HG03175 (cell line): ENCODE results near the gene USP54.
"Not testable (repeated sequence)": the region's sequence is repeated elsewhere in the genome, so short reads cannot be mapped to it uniquely, and the experiment has no call there.

Experiments used
- ATAC-seq: cut with Tn5 transposase; IDR thresholded peaks from one replicate; pipeline ENCODE4 v1.9.1; 2021; ENCODE audit warnings: mild to moderate bottlenecking, moderate library complexity; ENCODE audit not compliant: unreplicated experiment

Gene USP54

GRCh38 chr10:73591935-73592699 is 975 bp upstream of the USP54 start:
- ATAC-seq, result no peak

GRCh38 chr10:73589563-73590126 is 1.5 kb downstream of the USP54 start:
- ATAC-seq, result no peak

GRCh38 chr10:73588656-73589055 is 2.5 kb downstream of the USP54 start:
- ATAC-seq, result no peak

GRCh38 chr10:73586583-73586984 is 4.6 kb downstream of the USP54 start:
- no peak for ATAC-seq

GRCh38 chr10:73585327-73585726 is 5.8 kb downstream of the USP54 start:
- ATAC-seq, result no peak

- no peak for ATAC-seq
These were observed 6.4 kb downstream of the USP54 start for GRCh38 chr10:73584737-73585136.

GRCh38 chr10:73581918-73582317 is 9.2 kb downstream of the USP54 start:
- no peak for ATAC-seq

GRCh38 chr10:73578927-73579326 is 12.2 kb downstream of the USP54 start:
- not testable (repeated sequence) for ATAC-seq

GRCh38 chr10:73577788-73578187 is 13.4 kb downstream of the USP54 start:
- no peak for ATAC-seq

GRCh38 chr10:73576890-73577591 is 14.1 kb downstream of the USP54 start:
- ATAC-seq, result no peak

- ATAC-seq, result no peak
These were observed 14.8 kb downstream of the USP54 start for GRCh38 chr10:73576178-73576889.

GRCh38 chr10:73567025-73567424 is 24.1 kb downstream of the USP54 start:
- not testable (repeated sequence) for ATAC-seq

- no peak for ATAC-seq
These were observed 29.9 kb downstream of the USP54 start for GRCh38 chr10:73561192-73561591.

GRCh38 chr10:73559590-73559989 is 31.6 kb downstream of the USP54 start:
- no peak for ATAC-seq

GRCh38 chr10:73556855-73557254 is 34.3 kb downstream of the USP54 start:
- no peak for ATAC-seq

GRCh38 chr10:73554721-73555120 is 36.4 kb downstream of the USP54 start:
- no peak for ATAC-seq

- ATAC-seq, result no peak
These were observed 37.4 kb downstream of the USP54 start for GRCh38 chr10:73553761-73554160.

GRCh38 chr10:73552819-73553715 is 38.1 kb downstream of the USP54 start:
- ATAC-seq, result no peak

- no peak for ATAC-seq
These were observed 39.6 kb downstream of the USP54 start for GRCh38 chr10:73551515-73551914.

- no peak for ATAC-seq
These were observed 45.8 kb downstream of the USP54 start for GRCh38 chr10:73545357-73545756.
